NCI-H524 (cell line): Measurements from ENCODE around the gene FN1.
"Not testable (repeated sequence)": the region's sequence is repeated elsewhere in the genome, so short reads cannot be mapped to it uniquely, and the experiment has no call there.

Source experiments
- DNase-seq, 2 experiments: peaks; one replicate each; lab custom pipeline; 2025; lab: John Stamatoyannopoulos, UW

FN1 gene

DNA sequence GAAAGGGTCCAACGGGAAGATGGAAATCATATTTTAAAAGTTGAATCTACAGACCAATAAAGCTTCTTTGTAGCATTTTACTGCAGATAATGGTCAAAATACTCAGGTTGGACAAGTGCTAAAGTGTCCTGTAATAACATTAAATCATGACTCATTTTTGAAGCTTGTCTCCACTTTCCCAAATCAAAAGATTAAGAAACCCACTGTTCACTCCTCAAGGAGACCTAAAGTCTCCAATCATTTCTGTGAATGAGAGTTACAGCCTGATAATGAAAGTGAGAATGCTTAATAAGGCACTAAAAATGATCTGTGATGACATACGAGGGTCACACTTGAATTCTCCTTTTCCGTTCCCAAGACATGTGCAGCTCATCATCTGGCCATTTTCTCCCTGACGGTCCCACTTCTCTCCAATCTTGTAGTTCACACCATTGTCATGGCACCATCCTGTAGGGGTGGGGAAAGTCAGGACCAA lies 70.6 kb downstream of the FN1 start:
- DNase-seq = no peak

DNA sequence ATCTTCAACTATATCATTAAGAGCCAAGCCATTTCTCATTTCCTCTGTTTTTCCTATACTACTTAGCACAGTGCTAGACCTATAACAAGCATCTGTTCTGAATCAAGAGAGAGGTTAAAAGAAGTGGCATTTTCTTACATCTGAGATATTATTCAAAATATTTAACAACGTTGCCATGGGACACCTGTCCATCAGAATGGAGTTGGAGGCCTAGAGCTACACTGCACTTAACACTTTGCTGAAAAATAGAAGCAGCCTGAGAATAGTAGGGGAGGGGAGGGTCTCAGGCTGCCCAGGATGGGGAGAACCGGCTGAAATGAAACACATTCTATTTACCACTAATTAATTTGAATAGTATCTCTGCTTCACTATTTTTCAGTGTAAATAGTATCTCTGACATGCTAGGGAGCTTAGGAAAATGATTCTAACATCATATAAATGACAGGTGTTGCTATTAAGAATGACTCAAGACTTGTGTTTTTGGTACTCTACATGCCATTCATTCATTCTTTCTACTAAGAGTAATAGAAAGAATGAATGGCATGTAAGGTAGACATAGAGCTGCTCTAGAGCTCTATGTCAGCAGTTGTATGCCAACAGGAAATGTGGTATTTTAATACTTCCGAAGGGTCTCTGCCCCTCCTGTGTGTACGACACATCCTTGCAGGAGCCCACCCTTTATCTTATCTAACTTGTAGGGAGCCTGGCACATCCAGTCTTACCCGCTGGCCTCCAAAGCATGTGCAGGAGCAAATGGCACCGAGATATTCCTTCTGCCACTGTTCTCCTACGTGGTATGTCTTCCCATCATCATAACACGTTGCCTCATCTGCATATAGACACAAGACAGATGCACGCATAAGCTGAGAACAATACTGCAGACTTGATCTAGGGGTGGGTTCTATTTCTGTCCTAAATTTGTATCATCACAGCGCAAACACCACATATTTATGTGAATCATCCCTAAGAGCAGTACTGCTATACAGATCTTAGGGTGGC lies 71.4 kb downstream of the FN1 start:
- DNase-seq = no peak

DNA sequence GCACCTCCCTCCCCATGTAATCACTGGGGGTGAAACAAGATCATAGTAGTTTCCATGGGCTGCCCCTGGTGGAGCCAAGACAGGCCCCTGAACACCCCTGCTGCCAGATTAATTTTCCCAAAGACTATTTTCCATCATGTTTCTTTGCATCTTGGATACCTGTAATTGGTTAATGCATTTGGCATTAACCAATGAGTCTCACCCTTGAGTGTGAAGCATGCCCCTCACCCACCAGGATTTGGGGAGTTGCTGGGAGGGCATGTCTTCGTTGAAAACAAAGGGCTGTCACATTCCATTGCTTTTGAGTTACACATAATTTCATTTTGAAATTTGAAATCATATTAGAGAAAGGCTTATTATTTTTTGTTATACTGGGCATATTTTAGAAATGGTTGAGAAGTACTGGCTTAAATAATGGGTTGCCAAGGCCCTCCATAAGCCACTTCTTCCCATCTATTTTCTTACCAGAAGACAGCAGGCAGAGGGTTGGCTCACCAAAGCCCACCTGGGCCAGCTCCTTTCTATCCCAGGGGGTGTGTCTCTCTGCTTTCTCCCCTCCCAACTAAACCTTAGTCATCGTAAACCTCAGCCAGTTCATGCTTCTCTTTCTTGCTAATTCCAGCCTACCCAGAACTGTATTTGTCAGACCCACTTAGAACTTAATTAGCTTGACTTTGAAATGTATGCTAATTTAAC lies 72.3 kb downstream of the FN1 start:
- DNase-seq = no peak

DNA sequence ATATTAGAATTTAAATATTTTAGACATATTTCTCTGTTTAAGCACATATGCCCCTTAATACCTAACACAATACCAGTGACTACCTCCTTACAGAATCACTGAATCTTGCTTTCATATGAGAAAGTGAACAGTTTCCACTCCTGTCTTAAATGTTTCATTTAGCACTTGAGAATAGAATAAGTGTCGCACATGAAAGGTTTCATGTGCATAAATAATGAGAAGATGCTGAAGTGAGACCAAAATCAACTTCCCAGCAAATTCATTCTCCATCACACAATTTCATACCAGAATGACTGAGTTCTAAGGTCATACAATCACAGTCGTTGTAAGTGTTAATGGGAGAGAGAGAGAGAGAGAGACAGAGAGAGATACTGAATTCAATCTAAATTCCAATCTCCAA lies 72.8 kb downstream of the FN1 start:
- no peak for DNase-seq

DNA sequence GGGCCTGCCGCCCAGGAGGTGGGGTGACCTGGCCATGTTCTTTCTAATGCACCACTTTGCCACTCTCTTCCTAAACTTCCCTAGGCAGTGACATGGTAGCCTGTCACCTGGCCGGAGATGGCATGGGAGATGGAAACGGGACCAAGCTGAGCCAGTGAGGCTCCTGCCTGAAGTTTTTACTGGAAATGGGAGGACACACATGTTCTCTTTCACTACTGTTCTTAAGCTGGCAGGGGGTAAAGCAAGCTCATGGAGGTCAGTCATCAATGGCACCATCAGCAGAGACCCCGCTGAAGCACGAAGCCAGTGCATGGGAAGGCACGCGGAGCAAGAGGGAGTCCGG lies 73.3 kb downstream of the FN1 start:
- no peak for DNase-seq

DNA sequence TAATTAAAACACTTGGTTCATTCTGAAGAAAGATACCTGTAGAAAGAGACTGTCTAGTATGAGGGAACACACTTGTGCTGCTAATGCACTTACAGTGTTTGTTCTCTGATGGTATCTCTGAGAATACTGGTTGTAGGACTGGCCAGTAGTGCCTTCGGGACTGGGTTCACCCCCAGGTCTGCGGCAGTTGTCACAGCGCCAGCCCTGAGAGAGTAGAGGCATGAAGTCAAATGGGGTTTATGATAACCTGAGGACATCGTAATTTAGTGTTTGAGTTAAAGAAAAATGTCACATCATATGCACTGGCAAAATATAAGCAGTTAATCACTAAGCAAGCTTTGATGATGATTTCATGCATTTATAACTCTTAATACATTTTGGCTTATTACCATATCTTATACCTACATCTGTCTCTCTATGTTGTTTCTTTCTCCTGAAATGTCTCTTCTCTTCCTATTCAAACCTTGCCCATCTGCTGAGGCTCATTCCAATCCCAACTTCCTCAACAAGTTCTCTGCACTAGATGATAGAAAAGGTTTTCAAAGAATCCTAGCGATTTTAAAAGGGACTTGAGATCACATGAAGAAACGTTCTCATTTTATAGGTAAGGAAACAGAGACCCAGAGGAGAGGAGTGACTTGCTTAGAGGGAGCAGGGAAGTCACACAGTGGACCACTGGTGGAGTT lies 73.8 kb downstream of the FN1 start:
- no peak for DNase-seq

DNA sequence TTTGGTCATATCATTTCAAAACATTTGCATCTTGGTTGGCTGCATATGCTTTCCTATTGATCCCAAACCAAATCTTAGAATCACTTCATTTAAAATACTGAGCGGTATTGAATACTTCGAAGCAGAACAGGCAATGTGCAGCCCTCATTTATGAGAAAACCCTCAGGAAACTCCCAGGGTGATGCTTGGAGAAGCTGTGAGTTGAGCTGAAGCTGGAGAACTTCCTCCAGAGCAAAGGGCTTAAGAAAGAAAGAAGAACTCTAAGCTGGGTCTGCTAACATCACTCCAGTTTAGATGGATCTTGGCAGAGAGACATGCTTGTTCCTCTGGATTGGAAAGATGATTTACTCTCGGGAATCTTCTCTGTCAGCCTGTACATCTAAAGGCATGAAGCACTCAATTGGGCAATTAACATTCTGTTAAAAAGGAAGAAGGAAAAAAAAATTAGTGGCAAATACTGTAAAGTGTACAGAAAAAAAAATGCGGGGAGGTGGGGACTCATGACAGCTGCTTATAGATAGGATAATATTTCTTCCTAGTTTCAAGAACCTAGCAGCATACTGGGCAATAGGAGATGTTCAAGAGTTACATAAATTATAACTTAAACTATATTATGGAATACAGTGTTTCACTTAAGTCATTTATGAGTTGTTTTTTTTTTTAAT lies 74.5 kb downstream of the FN1 start:
- DNase-seq = no peak

DNA sequence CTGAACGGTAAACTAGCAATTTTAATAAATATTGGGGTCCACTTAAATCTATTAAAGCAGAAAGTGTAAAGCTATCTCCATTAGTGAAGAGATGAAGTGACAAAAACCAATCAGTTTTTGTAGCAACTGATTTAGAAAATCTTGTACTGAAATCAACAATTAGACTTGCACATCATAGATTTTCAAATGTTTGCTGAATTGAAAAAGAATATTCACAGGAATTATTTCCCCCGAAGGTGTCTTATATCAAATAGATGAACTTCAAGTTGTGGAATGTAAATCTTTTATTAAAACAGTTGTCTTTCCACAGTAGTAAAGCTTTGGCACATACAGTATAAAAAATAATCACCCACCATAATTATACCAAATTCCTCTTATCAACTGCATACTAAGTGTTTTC lies 75.3 kb downstream of the FN1 start:
- no peak for DNase-seq

DNA sequence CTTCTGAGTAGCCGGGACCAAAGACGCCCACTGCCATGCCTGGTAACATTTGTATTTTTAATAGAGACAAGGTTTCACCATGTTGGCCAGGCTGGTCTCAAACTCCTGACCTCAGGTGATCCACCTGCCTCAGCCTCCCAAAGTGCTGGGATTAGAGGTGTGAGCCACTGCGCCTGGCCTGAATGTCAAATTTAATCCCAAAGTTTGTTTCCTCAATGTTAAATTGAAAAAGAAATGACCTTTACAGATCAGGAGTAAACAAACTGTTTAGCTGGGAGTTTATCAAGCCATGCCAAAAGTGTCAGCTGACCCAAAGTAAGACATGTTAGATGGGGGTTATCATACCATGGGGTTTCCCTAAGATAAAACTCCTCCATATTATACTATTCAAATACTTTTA lies 75.8 kb downstream of the FN1 start:
- not testable (repeated sequence) for DNase-seq

DNA sequence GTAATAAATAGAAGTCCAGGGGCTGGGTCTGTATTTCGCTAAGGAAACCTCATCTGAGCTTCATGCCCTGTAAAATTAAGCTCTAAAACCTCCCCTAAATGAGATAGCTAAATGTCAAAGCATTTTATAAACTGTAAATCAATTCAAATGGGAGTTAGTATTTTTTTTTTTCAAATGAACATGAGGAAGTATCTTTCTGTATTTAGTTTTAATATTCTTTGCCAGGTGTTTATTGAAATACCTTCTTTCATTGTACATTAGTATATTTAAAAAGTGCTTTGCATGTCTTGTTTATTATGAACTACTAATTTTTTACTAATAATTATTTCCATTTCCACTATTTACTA lies 76.3 kb downstream of the FN1 start:
- DNase-seq = no peak

DNA sequence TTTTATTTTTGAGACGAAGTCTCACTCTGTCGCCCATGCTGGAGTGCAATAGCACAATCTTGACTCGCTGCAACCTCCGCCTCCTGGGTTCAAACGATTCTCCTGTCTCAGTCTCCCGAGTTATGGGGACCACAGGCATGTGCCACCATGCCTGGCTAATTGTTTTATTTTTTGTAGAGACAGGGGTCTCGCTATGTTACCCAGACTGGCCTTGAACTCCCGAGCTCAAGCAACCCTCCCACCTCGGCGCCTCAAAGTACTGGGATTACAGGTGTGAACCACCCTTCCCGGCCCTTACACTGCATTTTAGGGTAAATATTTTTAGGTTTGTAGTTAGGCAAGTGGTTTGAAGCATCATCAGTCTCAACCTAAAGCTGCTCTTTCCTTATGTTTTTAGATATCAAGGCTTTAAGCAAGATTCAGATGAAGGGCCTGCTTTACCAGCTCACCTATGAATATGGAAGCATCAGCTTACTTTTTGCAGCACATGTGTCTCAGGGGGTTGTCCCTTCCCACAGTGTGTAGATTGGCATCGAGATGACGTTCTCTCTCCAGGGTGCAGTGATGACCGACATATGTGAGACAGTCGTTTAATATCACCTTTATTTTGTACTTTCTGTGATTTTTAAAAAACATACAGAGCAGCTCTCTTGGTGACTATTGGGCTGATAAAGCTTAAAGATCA lies 76.8 kb downstream of the FN1 start:
- DNase-seq = no peak

DNA sequence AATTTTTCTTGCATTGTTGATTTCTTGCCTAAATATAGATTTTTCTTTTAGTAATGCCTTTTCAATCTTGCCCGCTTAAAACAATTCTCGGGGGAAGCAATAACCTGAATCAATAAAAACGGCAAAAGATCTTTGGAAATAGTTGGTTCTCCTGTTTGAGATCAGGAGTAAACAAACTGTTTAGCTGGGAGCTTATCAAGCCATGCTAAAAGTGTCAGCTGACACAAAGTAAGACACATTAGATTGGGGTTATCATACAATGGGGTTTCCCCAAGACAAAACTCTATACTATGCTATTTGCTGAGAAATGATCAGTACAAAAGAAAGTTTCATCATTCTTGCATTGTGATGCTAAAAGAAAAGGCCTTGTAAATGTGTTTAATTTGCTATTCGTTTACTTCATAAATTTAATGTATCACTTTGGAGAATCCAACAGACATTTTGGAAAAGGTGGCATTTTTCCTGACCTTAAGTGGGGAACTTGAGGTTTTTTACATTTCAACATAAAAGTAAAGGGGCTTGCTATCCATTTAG lies 77.5 kb downstream of the FN1 start:
- no peak for DNase-seq

DNA sequence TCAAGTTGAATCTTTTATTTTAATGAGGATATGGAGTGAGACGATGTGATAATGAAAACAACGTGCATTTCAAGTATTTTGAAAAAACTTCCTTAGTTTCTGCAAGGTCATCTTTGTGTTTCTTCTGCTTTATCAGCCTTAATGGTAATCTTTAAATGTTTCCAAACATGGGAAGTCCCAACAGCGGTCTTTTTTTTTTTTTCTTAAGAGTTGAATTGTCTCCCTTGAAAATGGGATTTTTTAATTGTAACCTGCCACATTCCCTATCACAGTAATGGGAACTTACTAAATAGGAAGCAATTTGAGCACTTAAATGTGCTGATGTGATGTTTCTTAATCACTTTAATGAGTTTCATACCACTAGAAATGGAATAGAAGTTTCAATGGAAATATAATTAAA lies 78.2 kb downstream of the FN1 start:
- DNase-seq = no peak

DNA sequence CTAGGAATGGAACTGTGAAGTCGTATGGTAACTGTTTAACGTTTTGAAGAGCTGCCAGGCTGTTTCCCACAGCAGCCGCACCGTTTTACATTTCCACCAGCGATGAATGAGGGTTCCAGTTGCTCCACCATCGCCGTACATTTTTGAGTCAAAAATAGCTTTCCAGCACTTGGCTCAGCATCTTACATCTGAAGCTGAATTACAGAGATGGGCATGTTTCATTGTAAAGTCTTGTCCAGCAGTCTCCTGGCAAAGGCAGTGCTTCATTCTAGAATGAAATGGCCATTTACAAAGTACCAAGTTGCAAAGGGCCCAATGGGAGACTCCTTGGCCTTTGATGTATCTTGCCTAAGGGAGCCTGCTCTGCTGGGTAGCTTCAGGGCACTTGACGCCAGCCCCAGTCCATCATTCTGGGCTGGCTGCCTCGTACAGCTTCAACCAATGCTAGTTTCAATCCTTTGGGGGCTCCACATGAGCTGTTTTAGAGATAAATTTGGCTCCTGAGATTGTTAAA lies 78.9 kb downstream of the FN1 start:
- DNase-seq = no peak

DNA sequence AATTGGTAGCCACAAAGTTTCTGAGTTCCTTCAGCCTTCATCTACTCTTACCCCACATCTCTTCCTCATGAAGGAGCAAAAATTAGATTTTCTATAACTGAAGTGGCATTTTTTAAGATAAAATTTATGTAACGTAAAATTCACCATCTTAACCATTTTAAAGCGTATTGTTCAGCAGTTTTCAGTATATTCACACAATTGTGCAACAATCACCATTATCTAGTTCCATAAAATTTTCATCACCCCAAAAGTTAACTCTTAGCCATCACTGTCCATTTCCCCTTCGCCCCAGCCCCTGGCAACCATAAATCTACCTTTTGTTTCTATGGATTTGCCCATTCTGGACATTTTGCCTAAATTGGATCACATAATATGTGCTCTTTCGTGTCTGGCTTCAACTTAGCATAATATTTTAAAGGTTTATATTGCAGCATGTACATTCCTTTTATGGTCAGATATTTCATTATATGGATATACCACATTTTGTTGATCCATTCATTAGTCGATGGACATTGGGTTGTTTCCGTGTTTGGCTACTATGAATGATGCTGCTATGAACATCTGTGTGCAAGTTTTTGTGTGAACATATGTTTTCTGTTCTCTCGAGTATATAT lies 79.4 kb downstream of the FN1 start:
- no peak for DNase-seq

DNA sequence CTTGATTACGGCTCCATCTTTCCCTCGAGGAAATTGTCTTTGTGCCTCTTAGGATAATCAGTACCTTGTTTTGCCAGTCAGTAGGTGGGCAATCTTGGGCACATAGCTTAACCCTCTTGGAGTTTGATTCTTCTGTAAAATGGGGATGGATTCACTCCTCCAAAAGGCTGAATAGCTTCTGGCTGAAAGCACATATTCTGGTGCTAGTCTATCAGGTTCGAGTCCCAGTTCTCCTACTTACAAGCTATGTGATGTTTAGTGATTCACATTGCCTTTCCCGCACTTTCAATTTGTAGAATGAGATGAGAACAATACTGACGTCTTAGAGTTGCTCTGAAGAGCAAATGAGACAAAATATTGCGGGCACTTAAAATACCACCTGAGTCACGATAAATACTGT lies 80.1 kb downstream of the FN1 start:
- DNase-seq = no peak

DNA sequence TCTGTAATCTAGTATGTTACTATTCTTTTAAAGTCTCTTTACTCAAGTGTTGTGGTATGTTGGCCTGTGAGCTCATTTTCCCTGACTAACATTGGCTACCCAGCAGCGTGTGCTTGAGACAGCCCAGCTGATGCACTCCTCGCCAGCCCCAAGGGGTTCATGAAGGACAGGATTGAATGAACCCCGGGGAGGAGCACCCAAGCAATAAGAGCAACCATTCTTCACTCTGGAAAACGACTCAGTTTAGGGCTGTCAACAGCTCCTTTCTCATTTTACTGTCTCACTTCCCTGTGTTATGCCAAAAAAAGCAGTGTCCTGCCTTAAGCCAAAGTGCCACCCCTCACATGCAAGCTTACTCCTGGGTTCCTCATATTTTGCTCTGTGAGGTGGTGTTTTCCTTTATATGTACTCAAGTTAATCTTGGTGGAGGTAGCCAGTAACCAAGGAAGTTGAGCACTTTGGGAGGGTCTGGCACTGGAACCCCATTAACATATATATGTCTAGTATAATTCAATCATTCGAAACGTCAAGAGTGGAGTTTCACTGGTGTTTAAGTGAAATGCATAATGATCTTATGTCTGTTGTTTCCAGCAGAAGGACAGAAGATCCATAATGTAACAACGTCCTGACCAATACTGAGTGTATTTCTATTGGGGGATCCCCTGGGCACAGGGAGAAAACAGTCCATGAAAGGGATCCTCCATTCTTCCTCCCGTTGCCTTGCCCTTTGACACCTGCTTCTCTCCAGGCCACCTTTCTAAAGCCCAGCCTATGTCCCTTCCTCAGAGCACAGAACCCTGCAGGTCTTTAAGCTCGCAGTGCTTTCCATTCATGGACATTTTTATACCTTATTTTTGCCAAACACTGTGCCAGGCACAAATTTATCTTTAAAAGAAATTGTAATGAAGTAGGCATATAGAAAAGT lies 80.8 kb downstream of the FN1 start:
- no peak for DNase-seq

DNA sequence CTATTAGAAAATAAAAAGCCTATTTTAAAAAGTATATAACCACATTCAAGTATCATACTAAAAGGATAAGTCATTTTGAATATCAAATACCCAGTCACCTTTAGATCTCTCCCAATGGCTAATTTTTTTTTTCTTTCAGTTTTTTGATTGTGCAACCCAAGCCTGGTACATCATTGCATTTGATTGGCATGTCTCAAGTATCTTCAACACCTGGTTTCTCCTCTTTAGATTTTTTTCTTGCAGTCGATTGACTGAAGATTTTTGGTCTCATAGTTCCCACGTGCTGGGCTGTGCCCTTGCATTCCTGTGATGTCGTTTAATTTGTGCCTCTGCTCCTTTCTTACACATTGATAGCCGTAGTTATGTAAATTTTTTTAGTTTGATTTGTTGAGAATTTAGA lies 83.3 kb downstream of the FN1 start:
- DNase-seq = peak in 1 of 2 experiments; percentile 10

DNA sequence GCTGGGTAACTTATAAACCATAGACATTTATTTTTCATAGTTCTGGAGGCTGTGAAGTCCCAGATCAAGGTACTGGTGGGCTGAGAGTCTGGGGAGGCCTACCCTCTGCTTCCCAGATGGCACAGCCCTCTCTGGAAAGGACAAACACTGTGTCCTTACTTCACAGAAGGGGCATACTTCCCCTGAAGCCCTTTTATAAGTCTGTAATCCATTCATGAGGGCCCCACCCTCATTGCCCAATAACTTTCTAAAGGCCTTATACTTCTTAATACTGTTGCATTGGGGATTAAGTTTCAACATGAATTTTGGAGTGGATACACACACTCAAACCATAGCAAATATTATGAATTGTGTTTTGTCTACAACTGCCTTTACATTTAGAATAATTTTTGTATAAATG lies 88.0 kb downstream of the FN1 start:
- no peak for DNase-seq
